ENCODE data around the gene EMP2.
A peak's percentile ranks its signal among the peaks of the same experiment; 100 is the strongest.

EMP2 gene

DNA sequence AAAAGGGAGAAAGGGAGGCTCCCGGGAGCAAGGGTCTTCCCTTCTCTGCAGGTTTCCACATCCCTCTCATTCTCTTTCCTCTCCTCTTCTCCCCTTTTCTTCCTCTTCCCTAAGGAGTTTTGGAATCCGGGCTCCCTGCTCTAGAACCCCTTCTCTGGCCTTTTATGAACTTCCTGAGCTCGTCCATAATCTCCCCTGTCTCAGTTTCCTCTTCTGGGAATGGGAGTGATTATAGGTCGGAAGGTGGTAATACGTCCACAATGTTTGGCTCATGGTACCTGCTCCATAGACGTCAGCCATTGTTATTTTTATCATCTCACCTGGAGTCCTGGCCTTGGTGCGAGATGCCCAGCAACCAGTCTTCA, 467 bp upstream of the EMP2 start:
- DNase-seq (ENCODE audit: low read depth) = no peak
- H3K4me3 ChIP-seq (ENCODE audit: control insufficient read depth, low read depth, low read length) = peak overlapping the region; percentile 64
- TF ChIP-seq CTCF (IDR thresholded peaks at IDR 0.05; ENCODE audit: control insufficient read depth, insufficient read depth, low read depth, low read length, missing control alignments) = no peak

DNA sequence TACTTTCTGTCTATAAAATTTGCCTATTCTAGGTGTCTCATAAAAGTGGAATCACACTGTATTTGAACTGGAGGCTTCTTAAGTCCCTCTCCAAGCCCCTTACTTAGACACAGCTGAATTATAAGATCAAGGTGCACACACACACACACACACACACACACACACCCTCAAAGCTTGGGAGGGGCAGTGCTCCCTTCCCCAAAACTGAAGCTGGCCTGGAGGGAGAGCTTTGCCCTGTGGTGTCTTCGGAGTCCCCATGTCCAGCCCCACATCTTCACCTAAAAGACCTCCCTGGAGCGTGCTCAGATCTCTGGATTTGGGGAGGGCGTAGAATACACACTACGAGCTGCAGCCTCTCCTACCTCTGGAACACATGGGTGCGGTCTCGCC, 828 bp downstream of the EMP2 start:
- no peak for DNase-seq (ENCODE audit: low read depth)
- no peak for TF ChIP-seq CTCF (IDR thresholded peaks at IDR 0.05; ENCODE audit: control insufficient read depth, insufficient read depth, low read depth, low read length, missing control alignments)
- peak overlapping the region; percentile 64 for H3K4me3 ChIP-seq (ENCODE audit: control insufficient read depth, low read depth, low read length)

GRCh38 chr16:10578474-10579316, 1.7 kb downstream of the EMP2 start:
- DNase-seq (ENCODE audit: low read depth) = no peak
- H3K4me3 ChIP-seq (ENCODE audit: control insufficient read depth, low read depth, low read length) = no peak overlapping the region
- no peak for TF ChIP-seq CTCF (IDR thresholded peaks at IDR 0.05; ENCODE audit: control insufficient read depth, insufficient read depth, low read depth, low read length, missing control alignments)

- DNase-seq (ENCODE audit: low read depth) = no peak
- no peak overlapping the region for H3K4me3 ChIP-seq (ENCODE audit: control insufficient read depth, low read depth, low read length)
- TF ChIP-seq CTCF (IDR thresholded peaks at IDR 0.05; ENCODE audit: control insufficient read depth, insufficient read depth, low read depth, low read length, missing control alignments) = no peak
These were observed 2.8 kb downstream of the EMP2 start for GRCh38 chr16:10577305-10578202.

DNA sequence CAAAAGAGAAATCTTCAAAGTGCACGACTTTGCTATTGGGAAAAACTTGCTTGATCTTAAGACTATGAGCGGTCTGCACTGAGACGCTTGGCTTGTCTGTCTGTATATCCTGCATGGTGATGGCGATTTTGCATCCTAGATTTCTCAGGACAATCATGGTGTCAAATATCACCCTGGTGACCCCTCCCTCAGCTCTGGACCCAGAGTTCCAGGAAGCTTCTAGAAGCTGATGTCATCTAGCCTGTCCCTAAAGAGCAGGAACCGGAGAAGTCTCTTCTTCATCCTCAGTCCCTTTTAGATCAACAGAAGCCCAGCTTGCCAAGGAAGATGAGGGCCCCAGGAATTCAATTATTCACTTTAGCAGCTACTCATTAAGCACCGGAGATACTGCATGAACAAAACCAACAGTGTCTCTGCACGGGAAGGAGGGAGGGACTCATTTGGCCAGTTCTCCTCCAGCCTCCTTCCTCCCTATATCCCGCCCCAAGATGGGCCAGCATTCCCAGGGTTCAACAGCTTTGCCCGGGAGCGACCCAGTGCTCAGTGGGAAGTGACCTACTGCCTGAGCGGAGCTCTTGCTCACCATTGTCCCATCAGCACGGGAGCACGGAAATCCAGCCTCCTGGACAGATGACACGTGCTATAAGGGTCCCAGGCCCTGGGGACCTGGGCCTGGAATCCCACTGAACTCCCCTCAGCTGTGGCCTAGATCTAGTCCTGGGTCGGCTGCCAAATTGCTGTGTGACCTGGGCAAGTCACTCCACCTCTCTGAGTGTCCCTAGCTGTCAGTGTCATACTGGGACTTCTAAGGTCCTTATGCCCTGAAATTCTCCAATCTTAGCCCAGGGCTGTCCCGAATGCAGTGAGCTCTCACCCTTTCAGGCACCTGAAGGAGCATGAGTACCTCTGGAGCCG, 3.8 kb downstream of the EMP2 start:
- DNase-seq (ENCODE audit: low read depth) = no peak
- no peak overlapping the region for H3K4me3 ChIP-seq (ENCODE audit: control insufficient read depth, low read depth, low read length)
- TF ChIP-seq CTCF (IDR thresholded peaks at IDR 0.05; ENCODE audit: control insufficient read depth, insufficient read depth, low read depth, low read length, missing control alignments) = no peak
